ENCODE measurements around the gene LAMTOR2.

The LAMTOR2 gene

DNA sequence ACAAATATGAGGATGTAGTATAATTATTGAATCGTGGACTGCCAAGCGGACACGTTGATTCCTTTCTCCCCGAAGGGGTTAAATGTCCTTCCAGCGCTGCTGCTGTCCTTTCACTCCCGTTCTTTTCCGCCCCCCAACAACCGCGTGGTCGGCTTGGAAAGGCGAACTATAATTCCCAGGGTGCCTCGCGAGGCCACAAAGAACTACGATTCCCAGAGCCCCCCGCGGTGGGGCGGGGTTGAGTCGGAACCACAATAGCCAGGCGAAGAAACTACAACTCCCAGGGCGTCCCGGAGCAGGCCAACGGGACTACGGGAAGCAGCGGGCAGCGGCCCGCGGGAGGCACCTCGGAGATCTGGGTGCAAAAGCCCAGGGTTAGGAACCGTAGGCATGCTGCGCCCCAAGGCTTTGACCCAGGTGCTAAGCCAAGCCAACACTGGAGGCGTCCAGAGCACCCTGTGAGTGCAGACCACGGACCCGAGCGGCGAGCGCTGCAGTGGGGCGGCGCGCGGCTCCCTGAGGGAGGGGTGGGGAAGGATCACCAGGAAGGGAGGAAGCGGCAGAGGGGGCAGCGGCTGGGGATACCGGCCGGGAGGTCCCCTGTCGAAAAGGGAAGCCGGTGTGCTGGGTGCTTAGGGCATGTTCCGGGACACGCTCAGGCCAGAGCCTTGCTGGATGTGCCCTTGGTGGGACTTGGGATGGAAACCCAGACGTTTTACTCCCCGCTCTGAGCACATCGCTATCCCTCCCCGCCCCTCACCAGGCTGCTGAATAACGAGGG is at the start of gene LAMTOR2:
Gene LAMTOR2 (plus strand): TSS at position 283 of the 781 bp plus-strand sequence. CDS start 108 bp downstream, at position 391.
- Mint-ChIP-seq H3K9me3 (ENCODE audit: low read depth) (no peaks in the 10 kb centered on the region), H3K27me3 (no peaks in the 10 kb centered on the region), H3K4me3 (peak within 1 kb of the TSS; percentile 97), H3K4me1 (ENCODE audit: low read depth) (peaks cover 30% of the 10 kb centered on the region), H3K36me3 (no peaks in the 10 kb centered on the region), H3K27ac (peak within 1 kb of the TSS; percentile 98)

DNA sequence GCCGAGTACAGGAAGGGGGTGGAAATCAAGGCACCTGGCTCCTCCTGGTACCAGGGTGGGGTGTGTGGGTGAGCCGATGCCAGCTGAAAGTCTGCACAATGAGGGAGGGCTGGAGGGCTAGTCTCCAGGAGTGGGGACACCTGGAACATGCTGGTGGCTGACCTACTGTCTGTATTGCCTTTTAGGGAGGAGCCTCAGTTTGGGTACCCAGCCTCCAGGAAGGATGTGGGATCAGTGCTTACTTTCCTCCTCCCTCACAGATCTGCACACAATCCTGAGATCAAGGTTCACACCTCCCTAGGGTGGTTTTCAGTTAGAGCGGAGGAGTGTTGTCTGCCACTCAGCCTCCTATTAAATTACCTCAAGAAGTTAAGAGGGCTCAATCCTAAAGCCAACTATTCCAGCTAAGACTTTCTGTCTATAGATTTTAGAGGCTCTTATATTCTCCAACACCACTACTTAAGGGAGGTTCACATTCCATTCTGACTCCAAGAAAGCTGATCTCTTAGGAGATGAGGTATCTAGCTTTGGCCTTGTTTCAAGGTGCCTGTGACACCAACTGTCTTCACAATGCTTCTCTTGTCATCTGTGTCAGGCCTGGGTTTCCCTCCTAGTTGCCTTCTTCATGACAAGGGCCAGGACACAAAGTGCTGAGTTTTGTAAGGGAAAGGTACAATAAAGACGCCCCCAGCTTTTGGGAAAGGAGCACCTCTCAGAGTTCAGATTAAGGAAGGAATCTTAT is 49.6 kb upstream of the LAMTOR2 start:
- peaks cover 3% of the 10 kb centered on the region for H3K36me3 Mint-ChIP-seq
- no peaks in the 10 kb centered on the region for H3K9me3 Mint-ChIP-seq (ENCODE audit: low read depth)
- H3K27ac Mint-ChIP-seq: peak overlapping the region; percentile 76
- H3K4me1 Mint-ChIP-seq (ENCODE audit: low read depth): peaks cover 19% of the 10 kb centered on the region
- H3K27me3 Mint-ChIP-seq: no peaks in the 10 kb centered on the region
- H3K4me3 Mint-ChIP-seq: peak overlapping the region; percentile 23

DNA sequence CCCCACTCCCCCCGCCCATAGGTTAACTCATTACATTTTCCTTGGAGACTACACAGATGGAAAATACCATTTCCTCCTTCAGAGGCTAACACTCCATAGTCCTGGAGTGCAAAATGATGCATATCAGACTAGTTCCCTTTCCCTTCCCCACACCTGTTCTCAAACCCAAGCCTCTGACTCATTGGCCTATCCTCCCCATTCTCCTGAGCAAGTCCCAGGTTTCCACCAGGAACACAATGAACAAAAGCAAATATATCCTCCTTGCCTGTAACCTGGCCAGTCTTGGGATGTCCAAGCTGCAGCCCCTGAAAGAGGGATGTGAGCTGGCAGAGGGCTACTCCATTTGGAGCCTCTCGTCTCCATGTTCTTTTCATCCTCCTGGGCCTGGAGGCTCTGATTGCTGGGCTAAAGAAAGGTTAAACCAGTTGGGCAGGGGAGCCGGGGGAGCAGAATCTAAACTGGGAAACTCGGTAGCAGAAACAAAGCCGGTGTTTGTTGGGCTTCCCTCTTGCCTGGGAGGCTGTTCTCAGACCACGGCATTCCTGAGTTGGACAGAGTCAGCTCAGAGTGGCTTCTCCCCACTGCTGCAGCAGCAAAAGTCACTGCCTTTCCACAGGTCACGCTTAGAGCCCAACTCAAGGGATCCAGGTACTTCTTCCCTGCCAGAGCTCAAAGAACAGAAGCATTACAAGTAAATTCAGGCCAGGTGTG is 47.8 kb upstream of the LAMTOR2 start:
- Mint-ChIP-seq H3K27me3 (no peaks in the 10 kb centered on the region), H3K36me3 (peaks cover 7% of the 10 kb centered on the region), H3K9me3 (ENCODE audit: low read depth) (no peaks in the 10 kb centered on the region), H3K4me3 (no peak overlapping the region), H3K27ac (no peak overlapping the region), H3K4me1 (ENCODE audit: low read depth) (peaks cover 19% of the 10 kb centered on the region)

DNA sequence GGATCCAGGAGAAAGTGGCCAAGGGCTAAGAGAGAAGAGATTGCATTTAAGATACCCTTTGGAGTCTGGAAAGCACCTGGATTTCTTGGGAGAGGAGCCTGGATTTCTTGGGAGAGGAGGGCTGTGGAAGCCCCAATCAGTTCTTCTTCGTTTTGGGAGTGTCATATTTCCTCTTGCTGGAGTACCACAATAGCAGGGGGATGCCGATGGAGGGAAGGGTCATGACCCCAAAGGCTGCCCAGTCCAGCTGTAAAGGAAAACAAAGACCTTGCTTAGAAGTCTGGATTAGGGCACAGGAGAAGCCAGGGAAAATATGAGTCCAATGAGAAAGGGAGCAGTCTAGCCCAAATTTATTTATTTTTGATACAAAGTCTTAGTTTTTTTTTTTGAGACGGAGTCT is 45.2 kb upstream of the LAMTOR2 start:
- H3K27ac Mint-ChIP-seq: peak overlapping the region; percentile 10
- no peaks in the 10 kb centered on the region for H3K9me3 Mint-ChIP-seq (ENCODE audit: low read depth)
- no peaks in the 10 kb centered on the region for H3K27me3 Mint-ChIP-seq
- peaks cover 11% of the 10 kb centered on the region for H3K36me3 Mint-ChIP-seq
- H3K4me1 Mint-ChIP-seq (ENCODE audit: low read depth): peaks cover 21% of the 10 kb centered on the region
- H3K4me3 Mint-ChIP-seq: no peak overlapping the region

DNA sequence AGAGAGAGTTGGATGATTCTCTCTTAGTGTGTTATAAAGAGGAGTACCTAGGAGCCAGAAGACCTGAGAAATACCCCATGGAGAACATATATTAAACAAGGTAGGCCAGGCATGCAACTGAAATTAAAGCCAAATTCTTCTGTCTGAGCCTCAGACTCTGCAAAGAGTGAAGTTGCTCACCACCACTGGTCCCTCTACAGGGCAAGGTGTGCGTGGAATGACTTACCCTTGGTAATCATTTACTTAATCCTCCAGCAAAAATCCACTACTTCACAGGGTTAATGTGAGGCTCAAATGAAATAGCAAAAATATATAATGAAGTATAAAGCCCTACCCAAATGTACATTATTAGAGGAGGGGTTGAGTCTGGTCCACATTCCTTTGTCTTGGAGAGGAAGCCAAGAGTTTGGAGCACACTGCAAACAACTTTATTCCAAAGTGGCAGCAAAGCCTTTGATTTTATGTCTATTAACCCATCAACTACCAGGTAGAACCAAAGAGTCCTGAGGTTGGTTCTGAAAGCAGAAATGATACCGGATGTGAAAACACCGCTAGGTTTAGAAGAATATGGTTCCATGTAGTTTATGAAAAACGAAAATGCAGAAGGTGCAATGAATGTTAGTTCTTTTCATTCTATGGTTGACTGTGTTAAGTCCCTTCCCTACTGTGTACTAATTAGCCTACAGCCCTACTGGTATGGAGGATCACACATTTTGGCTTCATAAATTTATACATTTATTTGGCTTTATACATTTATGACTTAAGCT is 42.3 kb upstream of the LAMTOR2 start:
- no peak overlapping the region for H3K4me3 Mint-ChIP-seq
- no peaks in the 10 kb centered on the region for H3K9me3 Mint-ChIP-seq (ENCODE audit: low read depth)
- H3K27ac Mint-ChIP-seq: no peak overlapping the region
- H3K36me3 Mint-ChIP-seq: peaks cover 11% of the 10 kb centered on the region
- no peaks in the 10 kb centered on the region for H3K27me3 Mint-ChIP-seq
- peaks cover 8% of the 10 kb centered on the region for H3K4me1 Mint-ChIP-seq (ENCODE audit: low read depth)

DNA sequence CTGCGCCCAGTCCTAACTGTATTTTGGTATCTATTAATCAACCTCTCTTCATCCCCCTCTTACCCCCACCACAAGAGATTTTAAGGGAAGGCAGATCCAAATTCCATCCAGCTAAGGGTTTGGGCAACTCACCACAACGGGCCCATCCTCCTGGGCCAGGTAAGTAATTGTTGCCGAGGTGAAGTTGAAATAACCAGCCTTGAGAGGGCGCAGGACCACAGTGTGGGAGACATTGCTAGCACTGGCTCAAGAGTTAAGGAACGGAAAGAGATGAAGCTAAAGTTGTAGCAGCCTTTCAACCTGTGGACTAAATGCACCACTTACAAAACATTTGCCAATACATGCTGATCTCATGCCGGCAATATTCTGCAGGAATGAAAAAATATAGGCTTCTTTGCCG is 39.8 kb upstream of the LAMTOR2 start:
- Mint-ChIP-seq H3K27me3 (no peaks in the 10 kb centered on the region), H3K4me1 (ENCODE audit: low read depth) (peaks cover 18% of the 10 kb centered on the region), H3K9me3 (ENCODE audit: low read depth) (no peaks in the 10 kb centered on the region), H3K4me3 (no peak overlapping the region), H3K36me3 (peaks cover 14% of the 10 kb centered on the region), H3K27ac (no peak overlapping the region)

DNA sequence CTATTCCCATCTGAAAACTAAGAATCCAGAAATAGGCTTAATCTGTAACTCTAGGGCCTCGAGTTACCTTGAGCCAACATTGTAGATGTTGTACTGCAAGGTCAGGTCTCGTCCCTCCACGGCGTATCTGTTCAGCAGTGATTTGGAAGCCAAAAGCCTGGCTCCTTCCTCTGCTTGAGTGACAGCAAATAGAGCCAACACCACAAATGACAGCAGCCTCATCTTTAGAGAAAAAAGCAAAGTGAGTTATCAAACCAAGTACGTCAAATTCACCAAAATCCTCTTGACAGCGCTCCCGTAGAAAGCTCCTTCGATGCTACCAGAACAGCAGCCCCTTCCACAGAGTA is 34.7 kb upstream of the LAMTOR2 start:
- peak overlapping the region; percentile 94 for H3K4me3 Mint-ChIP-seq
- no peaks in the 10 kb centered on the region for H3K9me3 Mint-ChIP-seq (ENCODE audit: low read depth)
- peaks cover 27% of the 10 kb centered on the region for H3K4me1 Mint-ChIP-seq (ENCODE audit: low read depth)
- no peaks in the 10 kb centered on the region for H3K27me3 Mint-ChIP-seq
- peak overlapping the region; percentile 95 for H3K27ac Mint-ChIP-seq
- H3K36me3 Mint-ChIP-seq: peaks cover 8% of the 10 kb centered on the region

DNA sequence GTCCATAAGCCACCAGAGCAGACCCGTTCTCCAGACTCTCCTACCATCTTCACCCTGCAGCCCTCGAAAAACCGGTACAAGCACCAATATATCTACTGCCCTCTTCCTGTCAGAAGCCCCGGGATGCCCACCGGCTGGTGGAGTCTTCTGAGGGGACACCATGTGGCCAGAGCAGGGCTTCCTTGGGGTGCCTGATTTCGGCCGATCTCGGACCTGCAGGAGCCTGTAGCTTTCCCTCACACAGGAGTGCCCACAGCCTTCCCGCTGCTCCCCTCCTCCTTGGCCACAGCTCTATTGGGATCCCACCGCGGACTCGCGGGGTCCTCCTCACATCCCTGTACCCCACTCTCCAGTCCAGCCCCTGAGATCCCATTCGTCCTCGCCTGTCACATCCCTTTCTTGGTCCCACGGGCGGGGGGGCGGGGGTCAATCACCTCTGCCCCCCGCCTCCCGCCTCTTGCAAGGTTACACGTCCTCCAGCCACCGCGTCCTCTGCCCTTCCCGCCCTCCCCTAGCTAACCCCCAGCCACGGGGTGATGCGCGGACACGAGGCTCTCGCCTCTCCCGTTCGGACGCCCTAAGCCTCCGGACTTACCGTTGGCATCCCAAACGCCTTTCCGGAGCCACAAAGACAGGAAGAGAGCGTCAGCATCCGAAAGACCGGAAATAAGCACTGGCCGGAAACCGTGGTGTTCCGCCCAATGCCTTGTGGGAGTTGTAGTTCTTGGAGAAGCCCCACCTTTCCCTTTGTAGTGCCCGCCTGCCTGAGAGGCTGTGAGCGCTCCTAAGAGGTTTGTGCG is 34.1 kb upstream of the LAMTOR2 start, which contains the start of gene SSR2:
Gene SSR2 (minus strand): TSS at position 659 of the 800 bp plus-strand sequence. CDS start 784 bp downstream, outside the sequence.
- no peaks in the 10 kb centered on the region for H3K9me3 Mint-ChIP-seq (ENCODE audit: low read depth)
- peak within 1 kb of the TSS; percentile 95 for H3K27ac Mint-ChIP-seq
- H3K36me3 Mint-ChIP-seq: peaks cover 8% of the 10 kb centered on the region
- no peaks in the 10 kb centered on the region for H3K27me3 Mint-ChIP-seq
- peak within 1 kb of the TSS; percentile 94 for H3K4me3 Mint-ChIP-seq
- H3K4me1 Mint-ChIP-seq (ENCODE audit: low read depth): peaks cover 27% of the 10 kb centered on the region

DNA sequence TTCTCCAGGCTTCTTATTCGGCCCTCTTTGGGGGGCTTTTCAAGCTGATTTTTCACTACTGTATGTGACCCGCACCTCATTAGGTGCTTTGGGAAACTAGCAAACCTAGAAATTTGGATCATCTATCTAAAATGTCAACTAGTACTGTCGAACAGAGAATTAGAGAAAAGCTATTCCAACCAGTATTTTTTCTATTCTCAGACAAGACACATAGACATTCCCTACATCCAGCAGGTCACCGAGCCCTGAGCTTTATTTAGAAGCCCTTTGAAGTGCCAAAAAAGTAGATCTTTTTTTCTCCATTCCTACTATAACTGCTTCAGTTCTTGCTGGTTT is 33.5 kb upstream of the LAMTOR2 start:
- Mint-ChIP-seq H3K27me3 (no peaks in the 10 kb centered on the region), H3K36me3 (peaks cover 8% of the 10 kb centered on the region), H3K4me1 (ENCODE audit: low read depth) (peaks cover 31% of the 10 kb centered on the region), H3K9me3 (ENCODE audit: low read depth) (no peaks in the 10 kb centered on the region), H3K27ac (peak overlapping the region; percentile 95), H3K4me3 (peak overlapping the region; percentile 94)

DNA sequence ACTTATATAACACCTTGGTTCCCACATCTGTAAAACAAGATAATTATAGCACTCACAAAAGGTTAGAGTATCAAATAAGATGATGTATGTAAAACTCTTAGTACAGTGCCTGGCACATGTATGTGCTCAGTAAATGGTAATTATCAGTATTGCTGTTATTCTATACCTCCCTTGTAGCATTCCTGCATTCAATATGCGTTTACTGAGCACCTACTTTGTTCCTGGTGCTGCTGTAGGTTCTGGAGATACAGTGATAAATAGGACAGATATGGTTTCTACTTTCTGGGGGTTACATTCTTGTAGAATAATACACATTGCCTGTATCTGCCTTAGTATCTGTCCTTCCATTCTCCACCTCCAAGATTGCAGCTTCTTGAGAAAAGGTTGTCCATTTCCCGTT is 32.6 kb upstream of the LAMTOR2 start:
- peak overlapping the region; percentile 59 for H3K4me3 Mint-ChIP-seq
- no peaks in the 10 kb centered on the region for H3K27me3 Mint-ChIP-seq
- peaks cover 33% of the 10 kb centered on the region for H3K4me1 Mint-ChIP-seq (ENCODE audit: low read depth)
- H3K9me3 Mint-ChIP-seq (ENCODE audit: low read depth): no peaks in the 10 kb centered on the region
- no peak overlapping the region for H3K27ac Mint-ChIP-seq
- H3K36me3 Mint-ChIP-seq: peaks cover 8% of the 10 kb centered on the region

DNA sequence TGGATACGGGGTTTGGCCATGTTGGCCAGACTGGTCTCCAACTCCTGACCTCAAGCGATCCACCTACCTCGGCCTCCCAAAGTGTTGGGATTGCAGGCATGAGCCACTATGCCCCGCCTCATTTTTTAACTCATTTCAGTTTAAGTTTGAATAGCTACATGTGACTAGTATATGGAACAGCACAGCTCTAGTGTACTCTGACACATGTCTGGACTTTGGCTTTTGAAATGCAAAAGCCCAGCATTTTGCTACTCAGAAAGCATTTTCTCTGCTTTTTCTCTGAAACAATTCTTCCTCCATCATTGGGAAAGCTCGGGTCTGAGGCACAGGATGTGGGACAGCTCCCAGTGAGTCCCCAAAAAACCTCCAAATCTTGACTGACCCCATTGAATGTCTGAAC is 29.8 kb upstream of the LAMTOR2 start:
- Mint-ChIP-seq H3K36me3 (peaks cover 3% of the 10 kb centered on the region), H3K27ac (no peak overlapping the region), H3K27me3 (no peaks in the 10 kb centered on the region), H3K4me1 (ENCODE audit: low read depth) (peaks cover 22% of the 10 kb centered on the region), H3K4me3 (no peak overlapping the region), H3K9me3 (ENCODE audit: low read depth) (no peaks in the 10 kb centered on the region)

DNA sequence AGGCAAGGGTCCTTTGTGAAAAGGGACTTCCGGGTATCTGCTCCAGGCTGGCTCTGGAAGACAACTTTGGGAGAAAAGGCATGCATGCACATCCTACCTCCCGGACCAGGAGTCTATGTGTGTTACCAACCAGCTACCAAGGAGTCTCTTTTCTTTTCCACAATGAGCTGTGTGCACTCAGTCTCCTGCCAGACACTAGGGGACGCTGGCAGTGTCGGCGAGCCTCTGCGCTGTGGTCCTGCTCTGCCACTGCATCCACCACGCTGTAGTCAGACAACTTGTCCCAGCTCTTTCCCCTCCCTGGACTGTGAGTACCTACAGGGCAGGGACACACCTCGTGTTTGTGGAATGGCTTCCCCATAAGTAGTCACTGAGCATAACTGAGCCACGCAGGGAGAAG is 28.7 kb upstream of the LAMTOR2 start:
- Mint-ChIP-seq H3K4me3 (no peak overlapping the region), H3K27me3 (no peaks in the 10 kb centered on the region), H3K36me3 (no peaks in the 10 kb centered on the region), H3K9me3 (ENCODE audit: low read depth) (no peaks in the 10 kb centered on the region), H3K27ac (no peak overlapping the region), H3K4me1 (ENCODE audit: low read depth) (peaks cover 14% of the 10 kb centered on the region)

DNA sequence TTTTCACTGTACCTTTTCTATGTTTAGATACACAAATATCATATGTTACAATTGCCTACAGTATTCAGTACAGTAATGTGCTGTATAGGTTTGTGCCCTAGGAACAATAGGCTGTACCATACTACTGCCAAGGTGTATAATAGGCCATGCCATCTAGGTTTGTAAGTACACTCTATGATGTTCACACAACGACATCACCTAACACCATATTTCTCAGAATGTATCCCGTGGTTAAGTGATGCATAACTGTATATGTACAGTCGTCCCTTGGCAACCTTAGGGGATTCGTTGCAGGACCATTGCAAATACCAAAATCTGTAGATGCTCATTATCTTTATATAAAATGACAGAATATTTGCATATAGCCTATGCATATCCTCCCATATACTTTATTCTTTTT is 28.0 kb upstream of the LAMTOR2 start:
- no peak overlapping the region for H3K4me3 Mint-ChIP-seq
- H3K4me1 Mint-ChIP-seq (ENCODE audit: low read depth): peaks cover 10% of the 10 kb centered on the region
- H3K36me3 Mint-ChIP-seq: no peaks in the 10 kb centered on the region
- H3K27me3 Mint-ChIP-seq: no peaks in the 10 kb centered on the region
- no peak overlapping the region for H3K27ac Mint-ChIP-seq
- H3K9me3 Mint-ChIP-seq (ENCODE audit: low read depth): no peaks in the 10 kb centered on the region

DNA sequence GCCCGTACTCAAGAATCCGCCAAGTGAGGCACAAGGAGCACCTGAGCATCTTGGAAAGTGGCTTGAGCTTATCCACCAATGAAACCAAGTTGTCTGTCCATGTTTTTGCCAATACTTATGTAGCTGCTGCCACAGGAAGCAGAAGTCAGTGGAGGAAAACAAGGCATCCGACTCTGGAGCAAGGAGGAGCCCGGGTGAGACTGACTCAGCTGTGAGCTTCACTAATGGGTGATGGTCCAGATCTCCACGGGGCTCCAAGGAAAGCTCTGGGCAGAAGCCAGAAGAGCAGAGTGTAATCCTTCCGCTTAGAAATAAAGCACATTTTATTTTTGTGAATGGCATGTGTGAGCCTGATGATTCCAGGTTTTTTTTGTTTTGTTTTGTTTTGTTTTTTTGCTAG is 21.6 kb upstream of the LAMTOR2 start:
- H3K4me3 Mint-ChIP-seq: no peak overlapping the region
- H3K4me1 Mint-ChIP-seq (ENCODE audit: low read depth): no peaks in the 10 kb centered on the region
- no peak overlapping the region for H3K27ac Mint-ChIP-seq
- H3K36me3 Mint-ChIP-seq: peaks cover 3% of the 10 kb centered on the region
- no peaks in the 10 kb centered on the region for H3K27me3 Mint-ChIP-seq
- no peaks in the 10 kb centered on the region for H3K9me3 Mint-ChIP-seq (ENCODE audit: low read depth)

Measured in activated naive CD8-positive, alpha-beta T cell (primary cell).